GM12878 (cell line): ENCODE results near the gene CHODL. TPM values are rescaled to one million over a fixed set of nuclear protein-coding genes. Genes with fewer than 3 reads are reported as not detected.

Experiments used
- BMI1 ChIP-seq: fragments of 450-650 bp; IDR thresholded peaks from 2 replicates; pipeline ENCODE4 v1.6.1; 2016; ENCODE audit warnings: mild to moderate bottlenecking, moderate library complexity, borderline replicate concordance
- CREB1 ChIP-seq: IDR thresholded peaks from 2 replicates; pipeline ENCODE4 v1.6.1; 2012; ENCODE audit warnings: low read depth, mild to moderate bottlenecking, inconsistent platforms
- REST ChIP-seq: IDR thresholded peaks from 2 replicates; pipeline ENCODE4 v1.6.1; 2012; ENCODE audit warnings: mild to moderate bottlenecking, low read depth, low read length
- polyA plus RNA-seq, 11 experiments: library from polyadenylated mRNA; depleted of rRNA in 4 of 11; unstranded in 6 of 11; stranded (reverse) in 5 of 11; fragments of >200 nt; fragmentation: Nextera tagmentation in 4 of 11; fragmentation: Illumina TruSeq in 1 of 11; extraction: Ambion mirVana in 4 of 11; extraction: Trizol in 1 of 11; gene quantifications; 1 replicate in 1 of 11; 2 replicates in 10 of 11; pipeline versions ENCODE4 v1.2.1 to v1.2.3, GENCODE V29; 2011 to 2016; ENCODE audit warnings: inconsistent platforms in 2 of 11, missing spikeins in 2 of 11, low read depth in 1 of 11
- total RNA-seq, 4 experiments: library from RNA; depleted of rRNA in 3 of 4; stranded (reverse); fragments of >200 nt in 3 of 4; fragmentation: Illumina TruSeq in 1 of 4; extraction: Trizol in 1 of 4; gene quantifications; 2 replicates each; pipeline versions ENCODE4 v1.2.1 to v1.2.3, GENCODE V29; 2013 to 2021

CHODL gene
- total and polyA plus RNA-seq, 10 of the 15 experiments (the other 5 are each of a cell fraction or from before 2014, with no cell fraction given): 0.11 to 0.69 (median 0.20) TPM; not detected in 1

- TF ChIP-seq REST (no peak), BMI1 (no peak), CREB1 (no peak)
Observed at GRCh38 chr21:18298228-18298627, 53.6 kb downstream of the CHODL start (continued).

Other genes starting within 250 kb of the CHODL start
- gene TMPRSS15, start 159.0 kb downstream of the CHODL start, total RNA-seq (2014; rRNA removed): not detected in 2 replicates
- not detected in 2 replicates for gene TMPRSS15, start 159.0 kb downstream of the CHODL start, total RNA-seq (2014; rRNA removed; fragmentation: Illumina TruSeq; extraction: Trizol)
- gene TMPRSS15, start 159.0 kb downstream of the CHODL start, total RNA-seq (2021): not detected in 2 replicates
- gene TMPRSS15, start 159.0 kb downstream of the CHODL start, polyA plus RNA-seq (2011; rRNA removed): 0.10 and 0.11 TPM in 2 replicates
- gene TMPRSS15, start 159.0 kb downstream of the CHODL start, polyA plus RNA-seq (2014; fragmentation: Illumina TruSeq; extraction: Trizol): not detected in 2 replicates
- gene TMPRSS15, start 159.0 kb downstream of the CHODL start, polyA plus RNA-seq (2014; fragmentation: Nextera tagmentation; extraction: Ambion mirVana): under 1 TPM in 1 of 2 experiments, not detected in 1; 0.02 TPM
- gene TMPRSS15, start 159.0 kb downstream of the CHODL start, polyA plus RNA-seq (2014; rRNA removed): not detected in 2 replicates
- not detected for gene TMPRSS15, start 159.0 kb downstream of the CHODL start, polyA plus RNA-seq (2016; fragmentation: Nextera tagmentation; extraction: Ambion mirVana)